ENCODE data around the gene SCN4B. TPM values are rescaled to one million over a fixed set of nuclear protein-coding genes. Genes with fewer than 3 reads are reported as not detected.

SCN4B gene
- total RNA-seq, 1 experiment from 2014 or later, result 0.33 TPM

DNA sequence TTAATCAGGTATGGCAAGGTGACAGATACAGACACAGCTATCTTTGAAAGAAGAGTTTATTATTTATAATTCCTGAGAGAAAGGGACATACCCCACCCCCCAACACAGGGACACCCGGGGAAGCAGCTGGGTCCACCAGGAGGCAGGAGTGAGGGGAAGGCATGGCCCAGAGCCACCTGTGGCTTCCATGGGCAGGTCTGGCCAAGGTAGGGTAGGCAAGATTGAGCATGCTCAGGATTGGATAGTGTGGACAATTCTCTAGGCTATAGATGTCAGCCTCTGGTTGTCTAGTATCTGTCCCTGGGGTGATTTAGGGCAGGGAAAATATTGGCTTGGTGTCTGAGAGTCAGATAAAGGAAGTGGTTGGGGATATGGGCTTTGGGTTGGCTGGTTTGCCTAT is 38.4 kb downstream of the SCN4B start:
- TF ChIP-seq, protein P1, sequence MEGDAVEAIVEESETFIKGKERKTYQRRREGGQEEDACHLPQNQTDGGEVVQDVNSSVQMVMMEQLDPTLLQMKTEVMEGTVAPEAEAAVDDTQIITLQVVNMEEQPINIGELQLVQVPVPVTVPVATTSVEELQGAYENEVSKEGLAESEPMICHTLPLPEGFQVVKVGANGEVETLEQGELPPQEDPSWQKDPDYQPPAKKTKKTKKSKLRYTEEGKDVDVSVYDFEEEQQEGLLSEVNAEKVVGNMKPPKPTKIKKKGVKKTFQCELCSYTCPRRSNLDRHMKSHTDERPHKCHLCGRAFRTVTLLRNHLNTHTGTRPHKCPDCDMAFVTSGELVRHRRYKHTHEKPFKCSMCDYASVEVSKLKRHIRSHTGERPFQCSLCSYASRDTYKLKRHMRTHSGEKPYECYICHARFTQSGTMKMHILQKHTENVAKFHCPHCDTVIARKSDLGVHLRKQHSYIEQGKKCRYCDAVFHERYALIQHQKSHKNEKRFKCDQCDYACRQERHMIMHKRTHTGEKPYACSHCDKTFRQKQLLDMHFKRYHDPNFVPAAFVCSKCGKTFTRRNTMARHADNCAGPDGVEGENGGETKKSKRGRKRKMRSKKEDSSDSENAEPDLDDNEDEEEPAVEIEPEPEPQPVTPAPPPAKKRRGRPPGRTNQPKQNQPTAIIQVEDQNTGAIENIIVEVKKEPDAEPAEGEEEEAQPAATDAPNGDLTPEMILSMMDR (IDR thresholded peaks at IDR 0.05), result no peak
- TF ChIP-seq, protein P2, sequence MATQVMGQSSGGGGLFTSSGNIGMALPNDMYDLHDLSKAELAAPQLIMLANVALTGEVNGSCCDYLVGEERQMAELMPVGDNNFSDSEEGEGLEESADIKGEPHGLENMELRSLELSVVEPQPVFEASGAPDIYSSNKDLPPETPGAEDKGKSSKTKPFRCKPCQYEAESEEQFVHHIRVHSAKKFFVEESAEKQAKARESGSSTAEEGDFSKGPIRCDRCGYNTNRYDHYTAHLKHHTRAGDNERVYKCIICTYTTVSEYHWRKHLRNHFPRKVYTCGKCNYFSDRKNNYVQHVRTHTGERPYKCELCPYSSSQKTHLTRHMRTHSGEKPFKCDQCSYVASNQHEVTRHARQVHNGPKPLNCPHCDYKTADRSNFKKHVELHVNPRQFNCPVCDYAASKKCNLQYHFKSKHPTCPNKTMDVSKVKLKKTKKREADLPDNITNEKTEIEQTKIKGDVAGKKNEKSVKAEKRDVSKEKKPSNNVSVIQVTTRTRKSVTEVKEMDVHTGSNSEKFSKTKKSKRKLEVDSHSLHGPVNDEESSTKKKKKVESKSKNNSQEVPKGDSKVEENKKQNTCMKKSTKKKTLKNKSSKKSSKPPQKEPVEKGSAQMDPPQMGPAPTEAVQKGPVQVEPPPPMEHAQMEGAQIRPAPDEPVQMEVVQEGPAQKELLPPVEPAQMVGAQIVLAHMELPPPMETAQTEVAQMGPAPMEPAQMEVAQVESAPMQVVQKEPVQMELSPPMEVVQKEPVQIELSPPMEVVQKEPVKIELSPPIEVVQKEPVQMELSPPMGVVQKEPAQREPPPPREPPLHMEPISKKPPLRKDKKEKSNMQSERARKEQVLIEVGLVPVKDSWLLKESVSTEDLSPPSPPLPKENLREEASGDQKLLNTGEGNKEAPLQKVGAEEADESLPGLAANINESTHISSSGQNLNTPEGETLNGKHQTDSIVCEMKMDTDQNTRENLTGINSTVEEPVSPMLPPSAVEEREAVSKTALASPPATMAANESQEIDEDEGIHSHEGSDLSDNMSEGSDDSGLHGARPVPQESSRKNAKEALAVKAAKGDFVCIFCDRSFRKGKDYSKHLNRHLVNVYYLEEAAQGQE (IDR thresholded peaks at IDR 0.05; ENCODE audit: insufficient read depth in 1 of 2, low read depth in 2 of 2, low read length in 1 of 2), result no peak
- TF ChIP-seq TCF7L2 (IDR thresholded peaks at IDR 0.05; ENCODE audit: low read depth, low read length), result no peak
- TF ChIP-seq POLR2AphosphoS5 (IDR thresholded peaks at IDR 0.05; ENCODE audit: low read depth, low read length), result no peak
- TF ChIP-seq SIN3A (IDR thresholded peaks at IDR 0.05; ENCODE audit: borderline replicate concordance, insufficient read depth, low read depth, low read length), result no peak
- DNase-seq (ENCODE audit: low read depth, low spot score) (no peak), ATAC-seq (no peak)
- in situ Hi-C loops (cut with HindIII; ENCODE audit: low pct_unique_long_range_greater_than_20kb, low sequenced_read_pairs) (no loop called here), intact Hi-C loops (cut with micrococcal nuclease; ENCODE audit: unreplicated experiment) (no loop called here)
- no peaks in the 10 kb centered on the region for H3K9me3 ChIP-seq (ENCODE audit: control insufficient read depth, insufficient read depth, low read depth, low read length)
- no peak overlapping the region for H3K27ac ChIP-seq (ENCODE audit: low read length)
- H3K4me3 ChIP-seq (ENCODE audit: low read depth in 2 of 2, low read length in 2 of 2), result no peak overlapping the region
- H3K27me3 ChIP-seq (ENCODE audit: control insufficient read depth, insufficient read depth, low read length), result peaks cover 17% of the 10 kb centered on the region
- no peaks in the 10 kb centered on the region for H3K36me3 ChIP-seq (ENCODE audit: control insufficient read depth, insufficient read depth, low read length)
- POLR2A ChIA-PET, result no interaction called here
- CTCF ChIA-PET, result interaction anchor here (0.6 kb wide), 1 partner anchor 57 kb away, joined by 3 read pairs; no protein-coding TSS in a partner anchor
- H3K4me1 ChIP-seq (ENCODE audit: control insufficient read depth, insufficient read depth, low read length), result no peaks in the 10 kb centered on the region
- no TSS peak for BruUV-seq (replicated peaks)

DNA sequence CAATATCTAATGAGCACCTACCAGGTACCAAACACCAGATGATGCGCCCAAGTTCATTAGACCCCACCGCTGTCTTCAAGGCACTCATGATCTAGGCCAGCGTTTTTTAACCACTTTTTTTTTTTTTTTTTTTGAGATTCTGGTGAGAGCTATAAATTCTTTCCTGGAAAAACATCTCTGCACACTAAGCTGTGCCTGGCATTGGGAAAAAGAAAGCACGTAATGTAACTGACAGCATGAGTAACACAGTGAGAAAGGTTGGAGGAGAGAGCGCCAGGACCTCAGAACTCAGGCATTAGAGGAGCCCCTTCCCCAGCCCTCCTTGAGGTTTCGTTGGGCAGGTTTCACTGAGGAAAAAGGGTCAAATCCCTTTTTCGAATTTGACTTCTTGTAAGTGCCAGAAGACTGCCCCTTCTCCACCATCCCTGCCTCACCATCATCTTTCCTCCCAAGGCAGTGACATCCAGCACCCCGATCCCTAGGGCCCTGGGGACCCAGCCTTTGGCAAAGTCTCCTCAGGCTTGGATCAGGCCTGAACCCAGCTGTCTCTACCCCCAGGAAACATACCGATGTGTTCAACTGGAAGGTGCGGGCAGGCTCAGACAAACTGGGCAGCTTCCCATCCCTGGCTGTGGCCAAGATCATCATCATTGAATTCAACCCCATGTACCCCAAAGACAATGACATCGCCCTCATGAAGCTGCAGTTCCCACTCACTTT is 39.8 kb downstream of the SCN4B start:
- H3K27ac ChIP-seq (ENCODE audit: low read length), result no peak overlapping the region
- in situ Hi-C loops (cut with HindIII; ENCODE audit: low pct_unique_long_range_greater_than_20kb, low sequenced_read_pairs) (no loop called here), intact Hi-C loops (cut with micrococcal nuclease; ENCODE audit: unreplicated experiment) (no loop called here)
- no peak overlapping the region for H3K4me3 ChIP-seq (ENCODE audit: low read depth in 2 of 2, low read length in 2 of 2)
- TF ChIP-seq TCF7L2 (IDR thresholded peaks at IDR 0.05; ENCODE audit: low read depth, low read length) (no peak), SIN3A (IDR thresholded peaks at IDR 0.05; ENCODE audit: borderline replicate concordance, insufficient read depth, low read depth, low read length) (no peak), POLR2AphosphoS5 (IDR thresholded peaks at IDR 0.05; ENCODE audit: low read depth, low read length) (no peak)
- TF ChIP-seq, protein P2 (IDR thresholded peaks at IDR 0.05; ENCODE audit: insufficient read depth in 1 of 2, low read depth in 2 of 2, low read length in 1 of 2), result no peak
- TF ChIP-seq, protein P1 (IDR thresholded peaks at IDR 0.05), result no peak
- H3K36me3 ChIP-seq (ENCODE audit: control insufficient read depth, insufficient read depth, low read length), result no peaks in the 10 kb centered on the region
- no peak for DNase-seq (ENCODE audit: low read depth, low spot score)
- H3K9me3 ChIP-seq (ENCODE audit: control insufficient read depth, insufficient read depth, low read depth, low read length), result no peaks in the 10 kb centered on the region
- no peak for ATAC-seq
- H3K4me1 ChIP-seq (ENCODE audit: control insufficient read depth, insufficient read depth, low read length), result no peaks in the 10 kb centered on the region
- no TSS peak for BruUV-seq (replicated peaks)
- peaks cover 8% of the 10 kb centered on the region for H3K27me3 ChIP-seq (ENCODE audit: control insufficient read depth, insufficient read depth, low read length)
- ChIA-PET POLR2A (no interaction called here), CTCF (interaction anchor here (0.6 kb wide), 1 partner anchor 524 kb away, joined by 7 read pairs; no protein-coding TSS in a partner anchor)
